HS-27A (cell line): ENCODE measurements around the gene ESPNL.

Experiments used
- DNase-seq: peaks from one replicate; pipeline ENCODE4 v3.0.0-alpha.2; 2012; ENCODE audit warnings: low read depth, missing footprints

ESPNL gene

DNA sequence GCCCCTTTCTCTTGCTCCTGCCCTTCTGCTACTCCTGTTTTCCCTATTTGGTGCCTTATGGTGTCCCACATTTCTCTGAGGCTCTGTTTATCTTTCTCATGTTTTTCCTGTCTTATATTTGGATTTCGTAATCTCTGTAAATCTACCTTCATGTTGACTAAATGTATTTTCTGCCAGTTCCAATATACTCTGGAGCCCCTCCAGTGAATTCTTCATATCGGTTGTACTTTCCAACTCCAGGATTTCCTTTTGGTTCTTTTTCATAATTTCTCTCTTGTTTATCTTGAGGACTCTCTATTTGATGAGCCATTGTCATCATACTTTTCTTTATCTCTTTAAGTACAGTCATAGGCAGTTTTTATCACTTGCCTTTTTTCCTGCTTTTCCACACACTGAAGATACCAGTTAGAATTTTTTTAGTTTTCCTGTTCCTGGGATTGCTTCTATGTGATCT, 20.2 kb upstream of the ESPNL start:
- DNase-seq: no peak

- no peak for DNase-seq
These were observed 19.6 kb upstream of the ESPNL start for GRCh38 chr2:238080518-238080917.

DNA sequence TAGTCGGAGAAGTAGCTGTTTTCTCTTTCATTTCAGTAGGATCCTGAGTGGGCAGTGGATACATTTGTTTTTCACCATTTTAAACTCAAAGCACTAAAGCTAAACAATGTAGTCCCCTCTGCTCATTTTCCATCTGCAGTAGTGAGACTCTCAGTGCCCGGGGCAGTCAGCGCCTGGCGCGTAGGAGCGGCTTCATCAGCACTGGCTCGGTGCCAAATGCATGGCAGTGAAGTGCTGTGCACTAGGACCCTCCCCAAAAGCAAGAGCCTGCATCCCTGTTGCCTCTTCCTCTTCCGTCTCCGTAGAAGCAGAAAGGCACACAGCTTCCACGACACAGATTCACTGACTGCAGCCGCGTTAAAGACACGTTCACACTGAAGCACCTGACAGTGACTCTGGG, 19.0 kb upstream of the ESPNL start:
- no peak for DNase-seq

- no peak for DNase-seq
These were observed 18.6 kb upstream of the ESPNL start for GRCh38 chr2:238081561-238081960.

GRCh38 chr2:238082151-238082550, 18.0 kb upstream of the ESPNL start:
- no peak for DNase-seq

GRCh38 chr2:238082827-238083226, 17.3 kb upstream of the ESPNL start:
- DNase-seq: no peak

DNA sequence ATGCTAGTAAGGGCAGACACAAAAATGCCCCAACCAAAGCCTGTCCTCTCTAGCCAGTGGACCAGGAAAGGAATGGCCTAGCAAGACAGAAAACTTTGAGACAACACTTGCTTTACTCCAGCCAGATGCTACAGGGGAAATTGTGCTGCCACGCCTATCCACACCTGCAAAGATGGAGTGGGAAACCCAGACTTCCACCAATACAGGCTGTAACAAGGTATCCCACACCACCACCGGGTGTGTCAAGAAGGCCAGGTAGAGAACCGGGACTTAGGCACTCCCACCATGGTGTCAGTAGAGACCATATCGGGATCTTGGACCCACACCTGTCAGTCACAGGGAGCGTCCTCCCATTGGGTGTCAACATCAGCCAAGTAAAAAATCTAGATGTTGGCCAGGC, 16.2 kb upstream of the ESPNL start:
- no peak for DNase-seq

DNA sequence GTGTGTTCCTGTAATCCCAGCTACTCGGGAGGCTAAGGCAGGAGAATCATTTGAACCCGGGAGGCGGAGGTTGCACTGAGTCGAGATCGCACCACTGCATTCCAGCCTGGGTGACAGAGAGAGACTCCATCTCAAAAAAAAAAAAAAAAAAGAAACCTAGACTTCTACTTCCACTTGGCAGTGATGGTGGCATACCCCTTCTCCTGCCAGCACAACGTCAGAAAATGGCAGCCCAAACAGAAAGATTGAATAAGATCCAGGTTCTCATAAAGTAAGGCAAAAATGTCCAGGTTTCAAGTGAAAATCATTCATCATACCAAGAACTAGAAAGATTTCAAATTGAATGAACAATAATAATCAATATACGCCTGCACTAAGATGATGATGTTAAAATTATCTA, 15.4 kb upstream of the ESPNL start:
- DNase-seq: no peak

DNA sequence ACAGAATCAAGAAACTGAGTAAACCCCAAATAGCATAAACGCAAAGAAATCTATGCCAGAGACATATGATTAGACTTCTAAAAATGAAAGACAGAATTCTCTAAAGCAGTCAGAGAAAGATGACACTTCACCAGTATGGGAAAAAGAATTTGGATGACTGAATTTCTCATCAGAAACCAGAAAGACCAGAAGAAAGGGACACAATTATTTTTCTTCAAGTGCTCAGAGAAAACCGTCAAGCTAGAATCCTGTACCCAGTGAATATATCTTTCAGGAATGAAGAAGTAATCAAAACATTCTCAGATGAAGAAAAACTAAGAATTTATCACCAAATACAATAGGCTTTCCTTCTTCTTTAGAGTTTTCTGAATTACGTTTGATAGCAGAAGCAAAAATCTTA, 14.2 kb upstream of the ESPNL start:
- no peak for DNase-seq

DNA sequence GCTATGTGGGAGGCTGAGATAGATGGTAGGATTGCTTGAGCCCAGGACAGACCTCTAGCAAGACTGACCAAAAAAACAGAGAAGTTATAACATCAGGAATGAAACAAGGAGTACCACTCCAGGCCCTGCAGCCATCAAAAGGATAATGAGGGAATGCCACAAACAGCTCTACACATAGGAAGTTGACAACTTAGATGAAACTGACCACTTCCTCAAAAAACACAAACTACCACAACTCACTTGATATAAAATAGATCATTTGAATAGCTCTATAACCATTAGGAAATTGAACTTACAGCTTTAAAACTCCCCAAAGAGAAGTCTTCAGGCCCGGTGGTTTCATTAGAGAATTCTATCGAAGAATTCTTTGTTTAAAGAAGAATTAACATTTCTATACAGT, 12.9 kb upstream of the ESPNL start:
- DNase-seq: no peak

DNA sequence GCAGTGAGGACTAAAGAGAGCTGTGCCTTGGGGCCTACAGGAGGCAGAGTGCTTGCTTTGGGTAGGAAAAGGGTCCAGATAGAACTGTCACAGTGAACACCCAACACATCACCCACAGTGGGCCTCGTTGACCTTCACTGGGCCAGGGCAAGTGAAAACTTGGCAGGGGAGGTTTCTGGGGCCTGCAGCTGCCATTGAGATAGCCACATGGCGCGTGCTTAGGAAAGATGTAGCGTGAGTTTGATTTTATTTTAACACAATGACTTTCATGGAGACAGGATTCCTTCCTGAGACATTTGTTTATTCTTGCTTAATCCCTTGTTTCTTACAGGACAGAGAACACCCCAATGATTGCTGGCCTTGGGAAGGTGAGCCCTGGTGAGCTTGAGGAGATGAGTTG, 9.3 kb upstream of the ESPNL start:
- DNase-seq: no peak

GRCh38 chr2:238091436-238092060, 8.6 kb upstream of the ESPNL start:
- DNase-seq: no peak

DNA sequence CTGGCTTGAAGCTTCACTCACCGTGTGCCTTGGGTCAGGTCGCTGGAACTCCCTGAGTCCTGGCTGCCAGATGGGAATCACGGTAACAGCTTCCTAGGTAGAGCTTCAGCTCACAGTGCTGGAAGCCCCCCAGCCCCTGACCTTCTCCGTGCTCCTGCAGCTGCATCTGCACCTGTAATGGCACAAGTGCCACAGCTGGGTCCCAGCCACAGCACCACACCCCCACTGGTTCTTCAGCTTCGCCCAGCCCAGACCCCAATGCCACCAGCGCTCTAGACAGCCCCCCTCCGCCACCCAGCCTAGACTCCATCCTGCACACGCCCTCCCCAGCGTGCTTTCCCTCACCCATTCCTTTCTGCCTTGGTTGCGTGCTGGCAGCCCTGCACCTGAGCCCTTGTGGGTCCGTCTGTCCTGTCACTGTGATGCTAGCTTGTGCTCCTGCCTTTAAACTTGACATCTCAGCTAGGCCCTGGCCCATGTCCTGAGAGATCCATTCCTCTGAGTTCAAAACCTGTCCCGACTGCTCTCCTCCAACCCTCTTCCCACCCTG, 7.6 kb upstream of the ESPNL start:
- no peak for DNase-seq

GRCh38 chr2:238093181-238094140, 6.7 kb upstream of the ESPNL start:
- no peak for DNase-seq

- no peak for DNase-seq
These were observed 5.6 kb upstream of the ESPNL start for GRCh38 chr2:238094438-238095022.

- no peak for DNase-seq
These were observed 5.0 kb upstream of the ESPNL start for GRCh38 chr2:238095143-238095542.

GRCh38 chr2:238096311-238097011, 3.7 kb upstream of the ESPNL start:
- DNase-seq: no peak

GRCh38 chr2:238097201-238097987, 2.7 kb upstream of the ESPNL start:
- DNase-seq: no peak

- DNase-seq: no peak
These were observed 1.9 kb upstream of the ESPNL start for GRCh38 chr2:238097988-238098871.
